RWPE2 (cell line): ENCODE results near the gene NAT9.

ENCODE experiments used
- ATAC-seq: fragments of 200-7000 bp; cut with Tn5 transposase; 3 replicates; pipeline ENCODE4 v1.9.1; 2021; ENCODE audit warnings: low read depth
- DNase-seq: peaks from one replicate; pipeline ENCODE4 v3.0.0-alpha.2; 2020; ENCODE audit warnings: low spot score
- H3K27ac ChIP-seq: fragments of 450-650 bp; 2 replicates; pipeline ENCODE4 v1.5.1; 2017; ENCODE audit warnings: mild to moderate bottlenecking; ENCODE audit not compliant: poor library complexity, severe bottlenecking
- H3K27me3 ChIP-seq: fragments of 250-450 bp; sonication (Bioruptor Pico); 2 replicates; pipeline ENCODE4 v1.5.1; 2021; ENCODE audit warnings: mild to moderate bottlenecking, moderate library complexity; ENCODE audit not compliant: insufficient read depth, poor library complexity, severe bottlenecking
- H3K36me3 ChIP-seq: fragments of 250-450 bp; sonication (Bioruptor Pico); 2 replicates; pipeline ENCODE4 v1.5.1; 2020; ENCODE audit warnings: low read depth, mild to moderate bottlenecking, moderate library complexity
- H3K4me1 ChIP-seq: fragments of 250-450 bp; sonication (Bioruptor Pico); 2 replicates; pipeline ENCODE4 v1.5.1; 2021; ENCODE audit warnings: mild to moderate bottlenecking, moderate library complexity; ENCODE audit not compliant: insufficient read depth, poor library complexity, severe bottlenecking
- H3K4me3 ChIP-seq: fragments of 250-450 bp; sonication (Bioruptor Pico); 2 replicates; pipeline ENCODE4 v1.5.1; 2021; ENCODE audit warnings: mild to moderate bottlenecking, moderate library complexity; ENCODE audit not compliant: severe bottlenecking
- H3K9me3 ChIP-seq: fragments of 250-450 bp; sonication (Bioruptor Pico); 2 replicates; pipeline ENCODE4 v1.5.1; 2021; ENCODE audit warnings: mild to moderate bottlenecking, moderate library complexity; ENCODE audit not compliant: severe bottlenecking
- CTCF ChIP-seq: fragments of 450-650 bp; IDR thresholded peaks from one replicate; pipeline ENCODE4 v1.5.1; 2017; ENCODE audit warnings: mild to moderate bottlenecking, moderate library complexity; ENCODE audit not compliant: poor library complexity, severe bottlenecking

NAT9 gene

GRCh38 chr17:74723891-74724290 lies 52.3 kb downstream of the NAT9 start:
- no peak for DNase-seq
- H3K9me3 ChIP-seq: no peaks in the 10 kb centered on the region
- H3K27ac ChIP-seq: no peak overlapping the region
- peaks cover 7% of the 10 kb centered on the region for H3K27me3 ChIP-seq
- no peak for TF ChIP-seq CTCF
- H3K4me1 ChIP-seq: no peaks in the 10 kb centered on the region
- no peaks in the 10 kb centered on the region for H3K36me3 ChIP-seq
- ATAC-seq: no peak
- H3K4me3 ChIP-seq: no peak overlapping the region

- no peak for TF ChIP-seq CTCF
- Histone ChIP-seq H3K27ac (no peak overlapping the region), H3K27me3 (peaks cover 17% of the 10 kb centered on the region), H3K36me3 (no peaks in the 10 kb centered on the region), H3K4me3 (no peak overlapping the region), H3K4me1 (no peaks in the 10 kb centered on the region), H3K9me3 (no peaks in the 10 kb centered on the region)
- ATAC-seq (no peak), DNase-seq (no peak)
Observed at GRCh38 chr17:74722782-74723181, 53.4 kb downstream of the NAT9 start.
